ENCODE data around the gene ZNF606. TPM values are rescaled to one million over a fixed set of nuclear protein-coding genes. Genes with fewer than 3 reads are reported as not detected.

The ZNF606 gene
- total RNA-seq (2022), result 23.5 and 24.8 TPM in 2 replicates
- Bru-seq, nascent RNA, result percentile 77 among the genes with signal in this experiment
- percentile 73 among the genes with signal in this experiment for BruChase-seq, experiment 1, labeled RNA remaining after a 6-hour chase
- percentile 72 among the genes with signal in this experiment for BruChase-seq, experiment 2, labeled RNA remaining after a 2-hour chase
- long read RNA-seq, full-length matches to known transcripts, result 8 of 12 reads
- long read RNA-seq, partial matches to known transcripts, result 0 of 12 reads
- long read RNA-seq, other reads (novel, unspliced or antisense), result 4 of 12 reads

DNA sequence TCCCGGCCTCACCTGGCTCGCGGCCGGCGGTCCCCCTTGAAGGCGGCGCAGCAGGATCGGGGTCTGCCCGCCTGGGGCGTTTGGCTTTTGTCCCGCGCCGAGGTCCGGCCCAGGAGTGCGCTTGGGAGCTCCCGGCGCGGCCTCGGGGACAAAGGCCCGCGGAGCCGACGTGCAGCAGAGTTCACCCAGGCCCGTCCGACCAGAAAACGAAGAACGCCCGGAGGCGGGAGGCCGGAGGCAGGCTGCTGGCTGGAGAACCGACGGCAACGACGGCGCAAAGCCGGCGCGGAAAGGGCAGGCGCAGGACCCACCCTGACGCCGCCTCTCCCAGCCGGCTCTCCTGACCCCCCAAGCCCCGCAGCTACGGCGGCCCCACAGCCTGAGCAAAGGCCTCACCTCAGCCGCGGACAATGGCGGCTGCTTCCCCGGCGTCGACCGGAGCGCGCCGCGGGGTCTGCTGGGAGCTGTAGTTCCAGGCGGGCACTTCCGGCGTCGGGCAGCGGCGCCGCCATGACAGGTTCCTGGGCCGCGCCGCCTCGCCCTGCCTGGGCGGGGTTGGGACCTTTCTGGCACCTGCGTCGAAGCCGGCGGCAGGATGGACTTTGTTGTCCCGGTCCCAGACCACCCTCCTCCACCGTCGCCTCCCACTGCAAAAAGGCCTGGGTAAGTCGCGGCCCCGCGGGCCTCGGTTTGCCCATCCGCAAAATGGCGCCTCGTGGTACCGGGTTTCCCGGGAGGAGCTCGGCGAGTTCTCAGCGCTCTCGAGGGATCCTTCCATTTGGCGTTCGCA is at the start of gene ZNF606:
Gene ZNF606, minus strand, starts transcription at position 437 of the 790 bp plus-strand sequence. CDS start 1,501 bp downstream, outside the sequence.
- intact Hi-C loops (cut with micrococcal nuclease; ENCODE audit: unreplicated experiment), result loop anchor here (10.0 kb wide), 1 partner anchor 568 kb away; the partner anchor contains the start of gene ZNF749
- BruUV-seq (replicated peaks), result no TSS peak

DNA sequence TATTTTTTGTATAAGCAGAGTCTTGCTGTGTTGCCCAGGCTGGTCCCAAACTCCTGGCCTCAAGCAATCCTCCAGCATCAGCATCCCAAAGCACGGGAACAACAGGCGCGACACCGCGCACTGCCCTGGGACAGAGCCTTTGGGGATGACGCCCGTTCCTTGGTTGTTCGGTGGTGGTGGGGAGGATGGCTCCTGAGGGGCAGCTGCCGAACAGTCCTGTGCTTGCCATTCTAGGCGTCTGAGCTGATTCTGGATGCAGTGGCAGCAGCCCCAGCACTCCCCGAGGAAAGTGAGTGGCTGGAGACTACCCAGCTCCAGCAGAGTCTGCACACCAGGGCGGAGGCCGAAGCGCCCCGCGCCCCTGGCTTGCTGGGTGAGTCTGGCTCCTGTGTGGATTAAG is 49.6 kb upstream of the ZNF606 start:
- Mint-ChIP-seq H3K27ac (ENCODE audit: unreplicated experiment) (no peak overlapping the region), H3K27me3 (ENCODE audit: unreplicated experiment) (no peaks in the 10 kb centered on the region), H3K9me3 (ENCODE audit: low read depth, unreplicated experiment) (peaks cover 12% of the 10 kb centered on the region), H3K4me1 (ENCODE audit: low read depth, unreplicated experiment) (no peaks in the 10 kb centered on the region), H3K36me3 (ENCODE audit: insufficient read depth, unreplicated experiment) (peaks cover 4% of the 10 kb centered on the region), H3K4me3 (ENCODE audit: low read depth, unreplicated experiment) (no peak overlapping the region)
- CTCF ChIA-PET, result no interaction called here
- intact Hi-C loops (cut with micrococcal nuclease; ENCODE audit: unreplicated experiment), result no loop called here
- DNase-seq, result no peak
- TF ChIP-seq, protein P1, sequence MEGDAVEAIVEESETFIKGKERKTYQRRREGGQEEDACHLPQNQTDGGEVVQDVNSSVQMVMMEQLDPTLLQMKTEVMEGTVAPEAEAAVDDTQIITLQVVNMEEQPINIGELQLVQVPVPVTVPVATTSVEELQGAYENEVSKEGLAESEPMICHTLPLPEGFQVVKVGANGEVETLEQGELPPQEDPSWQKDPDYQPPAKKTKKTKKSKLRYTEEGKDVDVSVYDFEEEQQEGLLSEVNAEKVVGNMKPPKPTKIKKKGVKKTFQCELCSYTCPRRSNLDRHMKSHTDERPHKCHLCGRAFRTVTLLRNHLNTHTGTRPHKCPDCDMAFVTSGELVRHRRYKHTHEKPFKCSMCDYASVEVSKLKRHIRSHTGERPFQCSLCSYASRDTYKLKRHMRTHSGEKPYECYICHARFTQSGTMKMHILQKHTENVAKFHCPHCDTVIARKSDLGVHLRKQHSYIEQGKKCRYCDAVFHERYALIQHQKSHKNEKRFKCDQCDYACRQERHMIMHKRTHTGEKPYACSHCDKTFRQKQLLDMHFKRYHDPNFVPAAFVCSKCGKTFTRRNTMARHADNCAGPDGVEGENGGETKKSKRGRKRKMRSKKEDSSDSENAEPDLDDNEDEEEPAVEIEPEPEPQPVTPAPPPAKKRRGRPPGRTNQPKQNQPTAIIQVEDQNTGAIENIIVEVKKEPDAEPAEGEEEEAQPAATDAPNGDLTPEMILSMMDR (IDR thresholded peaks at IDR 0.05; ENCODE audit: unreplicated experiment), result no peak
- no TSS peak for BruUV-seq (replicated peaks)

More for the DNA sequence above, at the start of gene ZNF606:
- peaks cover 34% of the 10 kb centered on the region for H3K9me3 Mint-ChIP-seq (ENCODE audit: low read depth, unreplicated experiment)
- TF ChIP-seq, protein P1 (IDR thresholded peaks at IDR 0.05; ENCODE audit: unreplicated experiment), result no peak
- peaks cover 69% of the 10 kb centered on the region for H3K36me3 Mint-ChIP-seq (ENCODE audit: insufficient read depth, unreplicated experiment)
- peak within 1 kb of the TSS; percentile 66 for H3K27ac Mint-ChIP-seq (ENCODE audit: unreplicated experiment)
- H3K27me3 Mint-ChIP-seq (ENCODE audit: unreplicated experiment), result no peaks in the 10 kb centered on the region
- DNase-seq, result peak; percentile 92
- H3K4me3 Mint-ChIP-seq (ENCODE audit: low read depth, unreplicated experiment), result peak within 1 kb of the TSS; percentile 87
- CTCF ChIA-PET, result interaction anchor here (1.2 kb wide), 1 partner anchor 19 kb away, joined by 3 read pairs; no protein-coding TSS in a partner anchor
- peaks cover 10% of the 10 kb centered on the region for H3K4me1 Mint-ChIP-seq (ENCODE audit: low read depth, unreplicated experiment)

DNA sequence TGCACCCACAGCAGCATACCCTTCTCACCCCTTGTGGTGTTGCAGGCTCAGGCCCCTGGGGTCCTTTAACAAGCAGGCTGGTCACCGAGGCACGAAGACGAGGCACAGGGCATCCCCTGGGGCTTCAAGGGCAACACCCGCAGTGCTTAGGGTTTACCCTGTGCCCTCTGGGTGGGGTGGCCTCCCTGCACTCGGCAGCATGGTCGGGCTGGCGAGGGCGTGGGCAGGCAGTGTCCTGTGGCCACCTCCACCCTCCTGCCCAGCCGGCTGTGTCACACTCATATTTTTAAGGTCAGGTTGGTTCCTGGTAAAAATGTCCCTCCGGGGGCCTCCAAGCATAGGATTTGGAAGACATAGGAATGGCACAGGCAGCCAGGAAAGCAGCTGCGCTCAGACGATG is 45.1 kb upstream of the ZNF606 start:
- Mint-ChIP-seq H3K27me3 (ENCODE audit: unreplicated experiment) (no peaks in the 10 kb centered on the region), H3K4me1 (ENCODE audit: low read depth, unreplicated experiment) (no peaks in the 10 kb centered on the region), H3K36me3 (ENCODE audit: insufficient read depth, unreplicated experiment) (no peaks in the 10 kb centered on the region), H3K4me3 (ENCODE audit: low read depth, unreplicated experiment) (no peak overlapping the region), H3K27ac (ENCODE audit: unreplicated experiment) (no peak overlapping the region), H3K9me3 (ENCODE audit: low read depth, unreplicated experiment) (peaks cover 16% of the 10 kb centered on the region)
- BruUV-seq (replicated peaks), result no TSS peak
- CTCF ChIA-PET, result no interaction called here
- intact Hi-C loops (cut with micrococcal nuclease; ENCODE audit: unreplicated experiment), result no loop called here
- TF ChIP-seq, protein P1 (IDR thresholded peaks at IDR 0.05; ENCODE audit: unreplicated experiment), result no peak
- no peak for DNase-seq

DNA sequence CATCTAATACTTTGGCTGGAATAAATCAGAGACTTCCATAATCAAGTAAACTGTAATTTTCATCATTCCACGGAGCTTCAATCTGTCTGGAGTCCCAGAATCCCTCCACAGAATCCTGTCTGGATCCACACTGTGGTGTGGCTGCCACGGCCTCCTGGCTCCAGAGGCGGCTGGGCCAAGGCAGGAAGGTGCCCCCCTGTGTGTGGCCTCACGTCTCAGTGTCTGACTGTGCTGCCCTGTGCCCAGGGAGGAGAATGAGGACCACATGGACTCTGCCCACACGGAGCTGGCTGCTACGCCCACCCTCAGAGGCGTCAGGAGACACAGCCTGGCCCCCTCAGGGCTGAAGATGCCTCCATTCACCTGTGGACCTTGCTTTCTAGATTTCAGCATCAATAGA is 44.2 kb upstream of the ZNF606 start:
- DNase-seq, result no peak
- Mint-ChIP-seq H3K4me3 (ENCODE audit: low read depth, unreplicated experiment) (no peak overlapping the region), H3K27me3 (ENCODE audit: unreplicated experiment) (no peaks in the 10 kb centered on the region), H3K9me3 (ENCODE audit: low read depth, unreplicated experiment) (peaks cover 16% of the 10 kb centered on the region), H3K4me1 (ENCODE audit: low read depth, unreplicated experiment) (no peaks in the 10 kb centered on the region), H3K36me3 (ENCODE audit: insufficient read depth, unreplicated experiment) (no peaks in the 10 kb centered on the region), H3K27ac (ENCODE audit: unreplicated experiment) (no peak overlapping the region)
- intact Hi-C loops (cut with micrococcal nuclease; ENCODE audit: unreplicated experiment), result no loop called here
- TF ChIP-seq, protein P1 (IDR thresholded peaks at IDR 0.05; ENCODE audit: unreplicated experiment), result no peak
- CTCF ChIA-PET, result interaction anchor here (0.7 kb wide), 1 partner anchor 95 kb away, joined by 3 read pairs; no protein-coding TSS in a partner anchor
- BruUV-seq (replicated peaks), result no TSS peak

All from Calu3 (cell line).